HL-60/S4 treated with retinoic acid at 250 ng/mL for 4 days and 3 days (cell line): Measurements from ENCODE around the gene DNAI4.
"Not testable (repeated sequence)": the region's sequence is repeated elsewhere in the genome, so short reads cannot be mapped to it uniquely, and the experiment has no call there.

ENCODE experiments used
- in situ Hi-C: fragments of 300-500 bp; cut with MboI; formaldehyde crosslinking; loops from 2 replicates; pipeline ENCODE4 v1.7.0; 2022; ENCODE audit warnings: low sequenced_read_pairs

The DNAI4 gene

DNA sequence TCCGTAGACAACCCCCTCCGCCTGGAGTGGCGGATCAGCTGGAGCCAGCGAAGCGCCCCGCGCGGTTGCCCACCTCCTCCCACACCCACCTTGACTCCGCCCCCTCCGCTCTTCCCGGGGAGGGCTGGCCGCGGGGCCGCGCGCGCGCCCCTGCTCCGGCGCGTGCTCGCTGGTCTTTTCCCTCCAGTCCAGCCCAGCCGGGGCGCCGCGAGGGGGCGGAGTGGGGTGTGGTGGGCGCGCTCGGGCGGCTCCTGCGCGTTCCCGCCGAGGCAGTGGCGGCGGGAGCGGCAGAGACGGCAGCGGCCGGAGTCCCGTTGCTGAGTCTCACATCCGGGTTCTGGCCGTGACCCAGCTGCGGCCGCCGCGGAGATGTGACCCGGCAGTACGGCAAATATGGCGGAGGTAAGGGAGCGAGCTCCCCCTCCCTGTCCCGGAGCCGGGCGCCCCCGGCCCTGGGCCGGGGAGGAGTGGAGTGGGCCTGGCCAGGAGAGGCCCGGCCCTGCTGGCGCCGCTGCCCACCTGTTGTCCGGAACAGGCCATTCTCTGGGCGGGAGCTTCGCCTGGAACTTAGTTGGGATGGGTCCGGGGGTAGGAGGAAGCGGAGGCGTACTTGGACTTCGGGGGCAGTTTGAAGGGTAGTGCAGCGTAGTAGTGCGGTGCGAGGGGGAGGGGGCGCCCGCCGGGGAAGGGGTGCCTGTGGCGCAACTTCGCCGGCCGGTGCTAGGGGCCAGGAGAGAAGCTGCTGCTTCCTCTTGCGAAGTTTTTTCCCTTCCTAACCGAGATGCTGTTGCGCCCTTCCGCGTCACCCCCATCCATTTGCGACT, 5.6 kb upstream of the DNAI4 start:
- in situ Hi-C loops = no loop called here

- in situ Hi-C loops = no loop called here
Observed at GRCh38 chr1:66929691-66929998, 5.0 kb upstream of the DNAI4 start.

DNA sequence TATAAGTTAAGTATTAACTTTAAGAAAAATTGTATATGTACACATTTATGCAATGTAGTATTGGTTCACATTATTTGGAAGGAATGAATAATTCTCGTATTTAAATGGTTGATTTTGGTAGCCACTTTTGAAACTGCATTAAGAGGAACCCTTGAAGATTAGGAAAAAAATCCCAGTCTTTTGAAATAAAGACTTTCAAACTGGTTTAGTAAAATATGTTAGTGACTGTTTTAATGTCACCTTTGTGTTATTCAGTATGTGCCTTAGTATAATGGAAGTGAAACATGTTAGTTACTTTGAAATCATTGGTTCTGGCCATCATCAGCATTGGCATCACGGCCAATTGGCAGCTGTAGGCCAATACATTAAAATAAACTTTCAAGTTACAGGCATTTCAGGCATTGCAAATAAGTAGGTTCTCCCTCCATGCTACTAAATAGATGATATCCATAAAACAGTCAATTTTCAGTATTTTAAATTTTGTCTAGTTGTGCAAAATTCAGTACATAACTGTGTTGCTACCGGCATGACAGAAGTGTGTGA, 4.6 kb upstream of the DNAI4 start:
- in situ Hi-C loops = no loop called here

DNA sequence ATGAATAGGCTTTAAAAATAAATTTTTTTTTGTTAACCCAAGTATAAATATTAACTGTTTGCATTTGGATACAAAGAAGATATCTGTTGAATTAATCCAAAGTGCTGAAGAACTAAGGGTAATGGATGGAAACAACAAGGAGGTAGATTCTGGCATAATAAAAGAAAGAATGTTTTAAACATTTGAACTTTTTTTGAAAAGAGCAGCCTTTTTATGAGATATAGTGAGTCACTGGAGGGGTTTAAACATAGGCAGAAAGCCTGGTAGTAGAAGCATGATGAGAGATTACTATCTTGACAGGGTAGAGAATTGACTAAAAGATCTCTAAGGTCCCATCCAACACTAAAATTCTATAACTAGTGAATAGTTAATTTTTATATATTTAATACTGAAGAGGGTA, 2.9 kb upstream of the DNAI4 start:
- in situ Hi-C loops = no loop called here

DNA sequence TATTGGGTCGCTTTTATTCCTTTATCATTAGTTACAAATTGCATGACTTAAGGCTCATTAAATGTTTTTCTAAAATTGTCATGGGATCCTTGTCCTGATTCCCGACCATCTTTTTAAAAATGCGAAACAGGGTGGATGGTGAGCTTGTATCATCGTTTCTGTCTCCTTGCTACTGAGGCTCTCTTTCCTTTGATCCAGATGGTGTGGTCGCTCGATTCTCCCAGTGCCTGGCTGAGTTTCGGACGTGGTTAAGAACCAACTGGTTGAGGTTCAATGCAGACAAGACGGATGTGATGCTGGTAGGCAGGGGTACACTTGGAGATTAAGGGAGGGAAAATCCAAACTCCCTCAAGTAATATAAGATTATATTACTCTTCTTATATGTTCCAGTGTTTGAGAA, 1.3 kb upstream of the DNAI4 start:
- in situ Hi-C loops = no loop called here

DNA sequence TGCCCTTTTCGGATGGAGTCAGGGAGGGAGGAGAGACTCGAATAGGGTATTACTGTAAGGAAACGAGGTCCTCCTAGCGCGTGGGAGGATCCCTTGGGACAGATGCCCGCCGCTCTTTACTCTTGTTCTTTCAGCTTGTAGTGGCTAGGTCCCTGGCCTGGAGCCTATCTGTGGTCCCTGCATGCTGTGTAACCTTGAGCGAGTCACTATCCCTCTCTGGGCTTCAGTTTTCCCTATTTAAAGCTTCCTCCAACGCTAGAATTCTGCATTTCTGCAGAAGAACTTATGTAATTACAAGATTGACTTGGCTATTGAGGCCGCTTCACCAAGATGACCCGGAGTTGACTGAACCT, 878 bp upstream of the DNAI4 start:
- in situ Hi-C loops = no loop called here

DNA sequence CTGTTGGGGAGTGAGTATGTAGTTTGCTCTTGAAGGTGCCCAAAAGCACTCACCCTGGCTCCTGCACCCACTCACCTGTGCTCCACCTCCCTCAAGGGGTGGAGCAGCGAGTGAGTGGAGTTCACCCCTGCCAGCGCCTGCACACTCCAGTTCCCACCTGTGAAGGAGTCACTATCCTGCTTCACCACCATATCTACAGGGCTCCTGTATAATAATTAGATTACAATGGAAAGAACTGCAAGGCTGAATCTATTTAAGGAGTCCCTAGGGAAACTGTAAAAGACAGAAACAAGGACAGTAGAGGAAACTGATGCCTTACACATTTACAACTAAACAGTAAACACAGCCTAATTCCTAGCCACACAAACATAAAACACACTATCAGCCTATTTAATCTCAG, 4.1 kb downstream of the DNAI4 start:
- in situ Hi-C loops = no loop called here

DNA sequence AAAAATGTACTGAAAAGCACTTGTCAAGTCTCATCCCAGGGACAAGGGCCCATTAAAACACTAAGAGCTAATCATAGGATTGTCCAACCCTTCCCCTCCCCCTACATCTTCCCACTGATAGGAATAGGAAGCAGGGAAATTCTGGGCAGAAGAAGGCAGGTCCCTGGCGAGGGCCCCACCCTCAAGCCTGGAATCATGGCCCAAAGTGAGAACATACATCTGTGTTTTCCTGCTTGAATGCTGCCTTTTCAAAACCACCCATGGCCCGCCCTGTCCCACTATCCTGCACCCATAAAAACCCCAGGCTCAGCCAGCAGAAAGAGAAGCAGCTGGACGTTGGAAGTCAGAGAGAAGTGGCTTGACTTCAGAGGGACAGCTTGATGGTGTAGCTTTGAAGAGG, 4.8 kb downstream of the DNAI4 start:
- in situ Hi-C loops = no loop called here

GRCh38 chr1:66919063-66919462, 5.6 kb downstream of the DNAI4 start:
- in situ Hi-C loops = no loop called here

DNA sequence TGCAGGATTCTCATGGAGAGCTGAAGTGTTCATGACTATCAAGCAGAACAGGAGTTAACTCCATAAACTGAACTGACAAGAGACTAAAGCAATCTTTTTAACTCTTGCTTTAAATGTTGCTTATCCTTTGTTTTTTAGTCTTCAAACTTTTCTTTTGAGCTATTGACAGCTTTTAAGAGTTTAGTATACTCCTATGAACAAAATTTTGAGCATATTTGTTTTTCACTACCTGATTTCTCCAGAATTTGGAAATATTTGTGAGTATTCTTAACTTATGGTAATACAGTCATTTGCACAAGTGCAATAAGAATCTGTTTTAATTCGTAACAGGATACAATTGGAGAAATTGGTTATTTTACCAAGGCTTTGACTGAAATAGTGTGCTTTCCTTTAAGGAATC, 7.2 kb downstream of the DNAI4 start:
- in situ Hi-C loops = no loop called here

DNA sequence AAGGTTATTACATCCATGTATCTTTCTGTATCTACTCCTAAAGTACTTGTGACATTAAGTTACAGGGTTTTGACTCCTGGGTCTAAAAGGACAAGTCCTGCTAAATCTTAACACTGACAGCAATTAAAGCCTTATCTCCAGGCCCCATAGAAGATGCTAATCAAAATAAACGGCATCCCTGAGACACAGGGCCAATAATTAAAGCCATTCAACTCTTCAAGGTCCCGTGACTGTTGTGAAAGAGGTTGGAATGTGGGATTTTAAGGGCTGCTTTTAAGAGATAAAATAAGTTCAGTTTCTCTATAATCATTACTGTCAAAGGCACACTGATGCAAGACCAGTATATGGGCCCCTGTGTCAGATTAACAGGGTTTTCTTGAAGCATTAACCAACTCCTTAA, 8.3 kb downstream of the DNAI4 start:
- in situ Hi-C loops = no loop called here

GRCh38 chr1:66915203-66915602, 9.5 kb downstream of the DNAI4 start:
- in situ Hi-C loops = not testable (repeated sequence)

- in situ Hi-C loops = no loop called here
Observed at GRCh38 chr1:66893712-66894111, 30.9 kb downstream of the DNAI4 start.

DNA sequence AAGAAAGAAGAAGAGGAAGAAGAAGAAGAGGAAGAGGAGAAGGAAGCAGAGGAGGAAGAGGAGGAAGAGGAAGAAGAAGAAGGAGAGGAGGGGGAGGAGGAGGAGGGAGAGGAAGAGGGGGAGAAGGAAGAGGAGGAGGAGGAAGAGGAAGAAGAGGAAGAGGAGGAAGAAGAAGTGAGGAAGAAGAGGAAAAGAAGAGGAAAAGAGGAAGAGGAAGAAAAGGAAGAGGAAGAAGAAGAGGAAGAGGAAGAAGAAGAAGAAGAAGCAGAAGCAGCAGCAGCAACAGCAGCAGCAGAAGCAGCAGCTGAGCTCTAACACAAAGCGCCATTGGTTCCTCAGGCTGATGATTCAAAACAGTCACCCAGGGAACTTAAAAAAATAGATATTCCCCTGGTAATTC, 34.0 kb downstream of the DNAI4 start:
- in situ Hi-C loops = no loop called here

GRCh38 chr1:66889030-66889429, 35.6 kb downstream of the DNAI4 start:
- in situ Hi-C loops = no loop called here

DNA sequence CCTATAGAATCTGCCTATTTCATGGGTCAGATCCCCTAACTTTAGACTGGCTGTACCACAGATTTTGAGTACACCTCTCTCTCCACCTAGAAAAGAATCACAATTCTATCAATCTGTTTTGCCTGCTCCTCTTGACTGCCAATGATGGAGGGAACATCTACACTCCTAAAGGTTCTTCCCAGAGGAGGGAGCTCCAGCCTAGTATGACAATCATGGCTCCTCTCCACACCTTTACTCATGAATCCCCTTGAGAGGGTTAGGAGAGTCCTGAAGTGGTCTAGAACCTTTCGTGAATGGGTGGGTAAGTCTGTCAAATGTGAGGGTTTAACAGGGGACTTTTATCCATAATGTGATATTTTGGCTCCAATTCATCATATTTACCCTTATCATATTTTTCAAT, 48.0 kb downstream of the DNAI4 start:
- in situ Hi-C loops = no loop called here

DNA sequence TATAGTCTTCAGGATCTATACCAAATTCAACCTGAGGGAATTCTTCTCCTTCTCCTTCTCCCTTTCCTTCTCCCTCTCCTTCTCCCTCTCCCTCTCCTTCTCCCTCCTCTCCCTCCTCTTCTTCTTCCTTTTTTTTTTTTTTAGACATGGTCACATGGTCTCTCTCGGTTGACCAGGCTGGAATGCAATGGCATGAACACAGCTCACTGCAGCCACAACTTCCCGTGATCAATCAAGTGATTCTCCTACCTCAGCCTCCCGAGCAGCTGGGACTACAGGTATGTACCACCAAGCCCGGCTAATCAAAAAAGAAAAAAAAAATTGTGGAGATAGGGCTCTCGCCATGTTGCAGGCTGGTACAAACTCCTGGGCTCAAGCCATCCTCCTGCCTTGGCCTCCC, 51.5 kb downstream of the DNAI4 start:
- in situ Hi-C loops = no loop called here

- in situ Hi-C loops = not testable (repeated sequence)
Observed at GRCh38 chr1:66872024-66872423, 52.6 kb downstream of the DNAI4 start.

DNA sequence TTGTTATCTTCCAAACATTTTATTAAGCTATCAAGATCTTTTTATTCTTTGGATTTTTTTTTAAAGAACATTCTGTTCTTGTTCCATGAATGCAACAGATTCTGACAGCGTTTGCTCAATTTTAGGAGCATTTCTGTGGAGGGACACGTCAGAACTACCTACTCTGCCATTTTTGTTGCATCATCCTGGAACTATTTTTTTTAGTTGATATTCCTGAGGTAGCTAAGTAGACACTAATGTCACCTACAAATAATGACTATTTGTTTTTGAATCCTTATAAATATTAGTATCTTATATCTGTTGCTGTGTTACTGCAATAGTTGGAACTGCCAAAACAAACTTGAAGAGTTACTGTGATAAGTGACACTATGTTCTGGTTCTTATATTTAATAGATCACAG, 57.2 kb downstream of the DNAI4 start:
- in situ Hi-C loops = no loop called here

DNA sequence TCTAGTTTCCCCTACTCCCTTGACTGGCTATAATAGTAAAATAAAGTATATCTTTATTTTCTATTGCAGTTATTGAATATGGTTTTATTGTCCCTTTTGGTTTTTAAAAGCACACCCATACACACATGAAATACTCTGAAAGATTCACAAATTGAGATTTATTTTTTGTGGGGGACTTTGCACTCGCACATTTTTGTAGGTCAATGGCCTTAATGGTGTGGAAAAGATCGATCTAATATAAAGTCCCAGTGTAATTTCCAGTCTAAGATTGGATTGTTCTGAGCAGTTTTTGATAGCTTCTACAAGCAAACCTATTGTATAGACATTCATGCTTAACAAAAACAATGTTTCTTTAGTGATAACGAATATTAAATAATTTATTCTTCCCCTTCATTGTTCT, 64.1 kb downstream of the DNAI4 start:
- in situ Hi-C loops = no loop called here

GRCh38 chr1:66853379-66853778, 71.3 kb downstream of the DNAI4 start:
- in situ Hi-C loops = no loop called here

DNA sequence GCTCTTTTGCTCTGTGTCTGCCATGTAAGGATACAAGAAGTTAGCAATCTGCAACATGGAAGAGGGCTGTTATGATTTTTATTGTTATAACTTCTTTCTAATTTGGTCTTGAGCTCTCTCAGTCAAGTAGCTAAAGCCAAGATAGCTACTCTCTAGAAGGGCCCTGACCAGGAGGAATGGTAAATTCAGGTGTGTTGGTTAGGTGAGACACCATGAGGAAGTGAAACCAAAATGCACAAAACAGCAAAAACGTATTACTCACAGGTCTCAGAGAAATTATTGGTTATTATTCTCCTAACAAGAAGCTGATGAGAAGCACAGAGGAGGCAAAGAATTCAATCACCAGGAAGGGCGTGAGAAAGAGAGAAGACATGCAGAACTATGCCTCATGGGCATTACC, 71.8 kb downstream of the DNAI4 start:
- in situ Hi-C loops = no loop called here

DNA sequence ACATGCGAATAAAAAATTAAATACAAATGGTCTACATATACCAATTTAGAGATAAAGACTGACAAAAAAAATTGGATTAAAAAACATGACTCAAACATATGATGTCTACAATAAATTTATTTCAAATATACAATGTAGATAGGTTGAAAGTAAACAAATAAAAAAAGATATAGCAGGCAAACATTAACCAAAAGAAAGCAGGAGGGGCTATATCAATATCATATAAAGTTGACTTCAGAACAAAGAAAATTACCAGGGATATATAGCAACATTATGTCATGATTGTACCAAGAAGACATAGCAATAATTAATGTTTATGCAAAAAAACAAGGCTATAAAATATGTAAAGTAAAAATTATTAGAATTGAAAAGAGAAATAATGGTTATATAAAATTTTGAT, 73.7 kb downstream of the DNAI4 start:
- in situ Hi-C loops = no loop called here
